Chondrocyte (in vitro differentiated cells): ENCODE results near the gene GNG12. TPM values are rescaled to one million over a fixed set of nuclear protein-coding genes. Genes with fewer than 3 reads are reported as not detected.

Source experiments
- DNase-seq: peaks from one replicate; pipeline ENCODE4 v3.0.0; 2021; ENCODE audit warnings: mixed read lengths, low spot score
- H3K27ac Mint-ChIP-seq: one replicate; pipeline ENCODE4 v1.8.0; 2021; ENCODE audit warnings: mild to moderate bottlenecking, moderate library complexity, mixed read lengths; ENCODE audit not compliant: unreplicated experiment
- H3K27me3 Mint-ChIP-seq: 2 replicates; pipeline ENCODE4 v1.8.0; 2021; ENCODE audit warnings: low read depth, mixed read lengths
- H3K36me3 Mint-ChIP-seq: 2 replicates; pipeline ENCODE4 v1.8.0; 2021; ENCODE audit warnings: low read depth, mixed read lengths
- H3K4me1 Mint-ChIP-seq: 2 replicates; pipeline ENCODE4 v1.8.0; 2021; ENCODE audit warnings: low read depth, mild to moderate bottlenecking, mixed read lengths
- H3K4me3 Mint-ChIP-seq: one replicate; pipeline ENCODE4 v1.8.0; 2021; ENCODE audit warnings: mild to moderate bottlenecking, moderate library complexity, mixed read lengths; ENCODE audit not compliant: unreplicated experiment
- H3K9me3 Mint-ChIP-seq: 2 replicates; pipeline ENCODE4 v1.8.0; 2021; ENCODE audit warnings: low read depth, mixed read lengths
- total RNA-seq: library from RNA; stranded (reverse); gene quantifications from 3 replicates; pipeline ENCODE4 v1.2.1, GENCODE V29; 2021
- TF ChIP-seq, protein P1 (sequence below): fragments of 200-600 bp; sonication (generic); IDR thresholded peaks from 2 replicates; pipeline ENCODE4 v1.5.0; 2021; ENCODE audit warnings: antibody characterized with exemption, mild to moderate bottlenecking, moderate library complexity

The GNG12 gene
- total RNA-seq, 1 donor from 2014 or later: 91.5 TPM

DNA sequence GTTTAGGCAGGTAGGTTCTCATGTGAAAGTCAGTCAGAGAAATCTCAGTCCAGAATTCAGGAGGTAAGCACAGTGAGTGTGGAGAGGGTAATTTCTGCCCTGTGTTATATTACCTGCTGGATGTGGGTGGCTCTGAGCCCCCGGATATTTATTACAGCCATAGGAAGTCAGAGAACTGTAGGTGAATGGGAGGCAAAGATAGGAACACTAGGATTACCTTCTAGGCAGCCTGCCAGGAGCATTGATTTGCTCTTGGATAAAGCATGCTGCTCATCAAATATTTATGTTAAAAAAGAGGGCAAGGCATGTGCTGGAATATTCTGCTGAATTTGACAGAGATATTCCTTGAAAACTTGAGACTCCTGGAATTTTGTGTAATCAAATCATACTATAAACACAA is 8.5 kb downstream of the GNG12 start:
- TF ChIP-seq, protein P1, sequence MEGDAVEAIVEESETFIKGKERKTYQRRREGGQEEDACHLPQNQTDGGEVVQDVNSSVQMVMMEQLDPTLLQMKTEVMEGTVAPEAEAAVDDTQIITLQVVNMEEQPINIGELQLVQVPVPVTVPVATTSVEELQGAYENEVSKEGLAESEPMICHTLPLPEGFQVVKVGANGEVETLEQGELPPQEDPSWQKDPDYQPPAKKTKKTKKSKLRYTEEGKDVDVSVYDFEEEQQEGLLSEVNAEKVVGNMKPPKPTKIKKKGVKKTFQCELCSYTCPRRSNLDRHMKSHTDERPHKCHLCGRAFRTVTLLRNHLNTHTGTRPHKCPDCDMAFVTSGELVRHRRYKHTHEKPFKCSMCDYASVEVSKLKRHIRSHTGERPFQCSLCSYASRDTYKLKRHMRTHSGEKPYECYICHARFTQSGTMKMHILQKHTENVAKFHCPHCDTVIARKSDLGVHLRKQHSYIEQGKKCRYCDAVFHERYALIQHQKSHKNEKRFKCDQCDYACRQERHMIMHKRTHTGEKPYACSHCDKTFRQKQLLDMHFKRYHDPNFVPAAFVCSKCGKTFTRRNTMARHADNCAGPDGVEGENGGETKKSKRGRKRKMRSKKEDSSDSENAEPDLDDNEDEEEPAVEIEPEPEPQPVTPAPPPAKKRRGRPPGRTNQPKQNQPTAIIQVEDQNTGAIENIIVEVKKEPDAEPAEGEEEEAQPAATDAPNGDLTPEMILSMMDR: no peak
- Mint-ChIP-seq H3K36me3 (no peaks in the 10 kb centered on the region), H3K9me3 (no peaks in the 10 kb centered on the region), H3K27ac (no peak overlapping the region), H3K27me3 (no peaks in the 10 kb centered on the region), H3K4me1 (peaks cover 17% of the 10 kb centered on the region), H3K4me3 (no peak overlapping the region)
- DNase-seq: no peak

GRCh38 chr1:67823615-67824014 is 9.7 kb downstream of the GNG12 start:
- no peak overlapping the region for H3K27ac Mint-ChIP-seq
- no peaks in the 10 kb centered on the region for H3K9me3 Mint-ChIP-seq
- no peaks in the 10 kb centered on the region for H3K27me3 Mint-ChIP-seq
- TF ChIP-seq, protein P1: no peak
- H3K36me3 Mint-ChIP-seq: no peaks in the 10 kb centered on the region
- H3K4me1 Mint-ChIP-seq: peaks cover 28% of the 10 kb centered on the region
- no peak overlapping the region for H3K4me3 Mint-ChIP-seq
- DNase-seq: no peak

- no peak for DNase-seq
- H3K9me3 Mint-ChIP-seq: no peaks in the 10 kb centered on the region
- no peak overlapping the region for H3K4me3 Mint-ChIP-seq
- peaks cover 39% of the 10 kb centered on the region for H3K4me1 Mint-ChIP-seq
- TF ChIP-seq, protein P1: no peak
- no peak overlapping the region for H3K27ac Mint-ChIP-seq
- no peaks in the 10 kb centered on the region for H3K27me3 Mint-ChIP-seq
- H3K36me3 Mint-ChIP-seq: no peaks in the 10 kb centered on the region
Observed at GRCh38 chr1:67821263-67821662, 12.0 kb downstream of the GNG12 start.

- H3K4me3 Mint-ChIP-seq: no peak overlapping the region
- no peaks in the 10 kb centered on the region for H3K9me3 Mint-ChIP-seq
- no peaks in the 10 kb centered on the region for H3K36me3 Mint-ChIP-seq
- no peak for DNase-seq
- no peaks in the 10 kb centered on the region for H3K27me3 Mint-ChIP-seq
- TF ChIP-seq, protein P1: no peak
- peak overlapping the region; percentile 33 for H3K27ac Mint-ChIP-seq
- peaks cover 59% of the 10 kb centered on the region for H3K4me1 Mint-ChIP-seq
Observed at GRCh38 chr1:67818725-67819301, 14.5 kb downstream of the GNG12 start.

DNA sequence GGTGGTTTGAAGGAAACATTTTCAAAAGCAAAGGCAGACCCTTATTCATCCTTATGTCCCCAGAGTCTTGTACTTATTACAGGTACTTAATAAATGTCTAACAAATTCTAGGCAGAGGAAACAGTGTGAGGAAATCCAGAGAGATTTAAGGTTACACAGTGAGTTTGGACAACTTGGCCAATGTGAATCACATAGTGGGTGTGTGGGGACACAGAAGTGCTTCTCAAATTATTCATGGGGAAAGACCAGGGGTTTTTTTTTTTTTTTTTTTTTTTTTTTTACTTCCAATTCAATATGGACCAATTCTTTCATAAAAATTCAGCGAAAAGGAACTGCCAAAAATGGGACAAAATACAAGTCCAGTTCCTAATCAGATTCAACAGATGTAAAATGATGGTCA is 15.1 kb downstream of the GNG12 start:
- Mint-ChIP-seq H3K36me3 (no peaks in the 10 kb centered on the region), H3K27ac (no peak overlapping the region), H3K4me3 (no peak overlapping the region), H3K4me1 (peaks cover 58% of the 10 kb centered on the region), H3K27me3 (no peaks in the 10 kb centered on the region), H3K9me3 (no peaks in the 10 kb centered on the region)
- DNase-seq: no peak
- TF ChIP-seq, protein P1: no peak
